Osteoblast (primary cell): ENCODE measurements around the gene TOR1A. TPM values are rescaled to one million over a fixed set of nuclear protein-coding genes. Genes with fewer than 3 reads are reported as not detected.

Source experiments
- DNase-seq: peaks from one replicate; pipeline ENCODE4 v3.0.0; 2011; ENCODE audit warnings: low spot score, mixed read lengths; ENCODE audit not compliant: insufficient read length; ENCODE audit errors: missing footprints
- H2AFZ ChIP-seq: 2 replicates; pipeline ENCODE4 v1.6.0; 2011; ENCODE audit warnings: mild to moderate bottlenecking, low read length
- H3K27ac ChIP-seq: 2 replicates; pipeline ENCODE4 v1.5.1; 2011; ENCODE audit warnings: mild to moderate bottlenecking, low read depth, low read length, moderate library complexity
- H3K27me3 ChIP-seq: 2 replicates; pipeline ENCODE4 v1.6.0; 2012; ENCODE audit warnings: mild to moderate bottlenecking, control low read depth, inconsistent platforms, low read length, moderate library complexity; ENCODE audit not compliant: insufficient read depth
- H3K36me3 ChIP-seq: 2 replicates; pipeline ENCODE4 v1.5.1; 2011; ENCODE audit warnings: mild to moderate bottlenecking, low read length, control low read depth, moderate library complexity; ENCODE audit not compliant: insufficient read depth
- H3K4me1 ChIP-seq: 2 replicates; pipeline ENCODE4 v1.5.1; 2011; ENCODE audit warnings: mild to moderate bottlenecking, low read length, control low read depth, moderate library complexity; ENCODE audit not compliant: insufficient read depth
- H3K4me2 ChIP-seq: 2 replicates; pipeline ENCODE4 v1.6.0; 2011; ENCODE audit warnings: mild to moderate bottlenecking, low read length; ENCODE audit not compliant: insufficient read depth
- H3K4me3 ChIP-seq: fragments of 200-600 bp; sonication (generic); 3 replicates; pipeline ENCODE4 v1.5.1; 2012; ENCODE audit warnings: mild to moderate bottlenecking, low read length, inconsistent platforms; ENCODE audit not compliant: insufficient read depth
- H3K79me2 ChIP-seq: 2 replicates; pipeline ENCODE4 v1.6.0; 2012; ENCODE audit warnings: mild to moderate bottlenecking, low read length, control low read depth, inconsistent platforms; ENCODE audit not compliant: insufficient read depth
- H3K9me3 ChIP-seq: 2 replicates; pipeline ENCODE4 v1.5.1; 2011; ENCODE audit warnings: low read depth, low read length, control low read depth
- H4K20me1 ChIP-seq: 2 replicates; pipeline ENCODE4 v1.6.0; 2012; ENCODE audit warnings: mild to moderate bottlenecking, low read length, control low read depth; ENCODE audit not compliant: insufficient read depth
- CTCF ChIP-seq: IDR thresholded peaks from 2 replicates; pipeline ENCODE4 v1.5.1; 2011; ENCODE audit warnings: mild to moderate bottlenecking, low read depth, low read length, moderate library complexity; ENCODE audit errors: extremely low read depth
- total RNA-seq: library from RNA; depleted of rRNA; stranded (reverse); fragments of >200 nt; gene quantifications from 2 replicates; pipeline ENCODE4 v1.2.3, GENCODE V29; 2012

The TOR1A gene
- total RNA-seq, 1 donor, result 52.1 TPM

GRCh38 chr9:129848712-129849441 is 24.9 kb upstream of the TOR1A start:
- peaks cover 14% of the 10 kb centered on the region for H4K20me1 ChIP-seq
- no peak overlapping the region for H3K4me3 ChIP-seq
- no peak for DNase-seq
- H2AFZ ChIP-seq, result no peak overlapping the region
- TF ChIP-seq CTCF, result no peak
- H3K27me3 ChIP-seq, result no peaks in the 10 kb centered on the region
- peaks cover 5% of the 10 kb centered on the region for H3K79me2 ChIP-seq
- H3K4me1 ChIP-seq, result peaks cover 20% of the 10 kb centered on the region
- peaks cover 25% of the 10 kb centered on the region for H3K36me3 ChIP-seq
- no peaks in the 10 kb centered on the region for H3K9me3 ChIP-seq
- H3K4me2 ChIP-seq, result no peak overlapping the region
- no peak overlapping the region for H3K27ac ChIP-seq

- no peak for DNase-seq
- H3K27ac ChIP-seq, result no peak overlapping the region
- H3K4me2 ChIP-seq, result no peak overlapping the region
- peaks cover 15% of the 10 kb centered on the region for H4K20me1 ChIP-seq
- no peaks in the 10 kb centered on the region for H3K9me3 ChIP-seq
- peaks cover 9% of the 10 kb centered on the region for H3K4me1 ChIP-seq
- peaks cover 27% of the 10 kb centered on the region for H3K79me2 ChIP-seq
- no peak for TF ChIP-seq CTCF
- no peaks in the 10 kb centered on the region for H3K27me3 ChIP-seq
- H3K36me3 ChIP-seq, result peaks cover 12% of the 10 kb centered on the region
- no peak overlapping the region for H3K4me3 ChIP-seq
- no peak overlapping the region for H2AFZ ChIP-seq
These were observed 21.4 kb upstream of the TOR1A start for GRCh38 chr9:129845373-129845772.

- no peaks in the 10 kb centered on the region for H3K27me3 ChIP-seq
- TF ChIP-seq CTCF, result no peak
- H2AFZ ChIP-seq, result no peak overlapping the region
- peaks cover 12% of the 10 kb centered on the region for H3K36me3 ChIP-seq
- H3K4me2 ChIP-seq, result no peak overlapping the region
- H3K27ac ChIP-seq, result no peak overlapping the region
- H3K79me2 ChIP-seq, result peaks cover 56% of the 10 kb centered on the region
- H3K9me3 ChIP-seq, result no peaks in the 10 kb centered on the region
- DNase-seq, result no peak
- peaks cover 17% of the 10 kb centered on the region for H4K20me1 ChIP-seq
- no peak overlapping the region for H3K4me3 ChIP-seq
- H3K4me1 ChIP-seq, result peaks cover 26% of the 10 kb centered on the region
These were observed 17.1 kb upstream of the TOR1A start for GRCh38 chr9:129841071-129841470.

- Histone ChIP-seq H3K9me3 (no peaks in the 10 kb centered on the region), H3K4me2 (no peak overlapping the region), H2AFZ (no peak overlapping the region), H3K27me3 (no peaks in the 10 kb centered on the region), H4K20me1 (peaks cover 17% of the 10 kb centered on the region), H3K4me1 (peaks cover 28% of the 10 kb centered on the region), H3K36me3 (peaks cover 12% of the 10 kb centered on the region), H3K79me2 (peaks cover 61% of the 10 kb centered on the region), H3K27ac (no peak overlapping the region), H3K4me3 (no peak overlapping the region)
- TF ChIP-seq CTCF, result no peak
- DNase-seq, result no peak
These were observed 16.1 kb upstream of the TOR1A start for GRCh38 chr9:129840034-129840433.
